Measurements from ENCODE around the gene PPFIA4. TPM values are rescaled to one million over a fixed set of nuclear protein-coding genes. Genes with fewer than 3 reads are reported as not detected.

Gene PPFIA4
- polyA plus RNA-seq, 1 of the 3 experiments (the other 2 are of a cell fraction): 4.4 TPM

DNA sequence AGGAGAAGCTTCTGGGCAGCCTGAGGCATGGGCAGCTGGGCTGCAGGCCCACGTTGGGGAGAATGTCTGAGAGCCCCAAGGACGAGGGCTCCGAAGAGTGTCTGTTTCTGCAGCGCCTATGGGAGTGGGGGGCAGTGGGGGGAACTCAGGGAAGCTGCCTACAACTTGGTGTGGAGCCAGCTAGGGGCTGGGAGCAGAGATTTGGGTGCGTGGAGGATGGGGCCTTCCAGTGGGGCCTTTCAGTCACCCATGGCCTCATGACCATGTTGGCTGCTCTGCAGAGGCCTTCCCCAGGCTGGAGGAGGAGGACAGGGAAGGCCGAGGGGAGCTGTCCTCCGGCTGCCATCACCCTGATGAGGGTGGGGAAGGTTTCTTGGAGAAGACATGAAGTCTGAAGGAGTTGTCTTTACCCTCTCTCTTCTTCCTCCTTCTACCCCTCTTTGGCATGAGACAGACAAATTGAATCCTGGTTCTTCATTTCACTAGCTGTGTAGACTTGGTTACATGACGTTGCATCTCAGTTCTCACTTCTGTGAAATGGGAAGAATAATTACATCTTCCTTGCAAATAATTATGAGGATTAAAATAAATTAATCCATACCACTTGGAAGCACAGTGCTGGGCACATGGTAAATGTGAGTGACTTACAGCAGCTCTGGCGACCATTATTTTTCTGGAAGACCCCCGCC lies 8.3 kb downstream of the PPFIA4 start:
- Histone ChIP-seq H4K20me1 (ENCODE audit: insufficient read depth) (0 out of 2 replicates have a peak, but pooled peaks cover 3% of the 10 kb centered on the region), H2AFZ (ENCODE audit: low read depth) (no peak overlapping the region), H3K4me2 (no peak overlapping the region), H3K9me3 (no peaks in the 10 kb centered on the region), H3K9ac (no peak overlapping the region), H3K4me1 (ENCODE audit: control insufficient read depth in 1 of 2, insufficient read depth in 2 of 2, low read depth in 1 of 2, low read length in 1 of 2) (peaks cover 20 to 36% of the 10 kb centered on the region in 2 experiments; a peak in 3 of 4 replicates), H3K27me3 (ENCODE audit: insufficient read depth) (no peaks in the 10 kb centered on the region), H3K4me3 (ENCODE audit: low read depth in 2 of 2, low read length in 1 of 2) (no peak overlapping the region), H3K9me2 (no peaks in the 10 kb centered on the region), H3F3A (replicated peaks; ENCODE audit: insufficient read depth) (no peaks in the 10 kb centered on the region), H3K27ac (ENCODE audit: low read depth in 2 of 2, low read length in 1 of 2) (no peak overlapping the region), H3K36me3 (replicated peaks in 1 of 2; ENCODE audit: control insufficient read depth in 1 of 2, insufficient read depth in 2 of 2, low read length in 1 of 2) (no peaks in the 10 kb centered on the region), H3K79me2 (ENCODE audit: insufficient read depth) (no peaks in the 10 kb centered on the region)
- ChIA-PET POLR2A (no interaction called here), CTCF (interaction anchor here (0.8 to 16.3 kb wide), 7 partner anchors 10 to 244 kb away, joined by 3 to 454 read pairs (median 5); partner anchors contain the start of gene ADORA1)
- 82% methylated on average over 10 of the region's 10 CpGs for WGBS (ENCODE audit: low lambda C conversion rate)
- TF ChIP-seq GABPA (IDR thresholded peaks at IDR 0.05; ENCODE audit: low read depth): no peak
- TF ChIP-seq EP300 (IDR thresholded peaks at IDR 0.05; ENCODE audit: borderline replicate concordance in 1 of 2, low read depth in 1 of 2, low read length in 1 of 2): no peak
- no peak for TF ChIP-seq MEF2A (IDR thresholded peaks at IDR 0.05; ENCODE audit: borderline replicate concordance, low read depth)
- no peak for TF ChIP-seq PBX3 (IDR thresholded peaks at IDR 0.05)
- no peak for TF ChIP-seq TEAD4 (IDR thresholded peaks at IDR 0.05; ENCODE audit: borderline replicate concordance, insufficient read depth)
- no peak for TF ChIP-seq TCF12 (IDR thresholded peaks at IDR 0.05)
- no peak for TF ChIP-seq GATA2 (CRISPR knock-in tag; IDR thresholded peaks at IDR 0.05)
- TF ChIP-seq RAD21 (IDR thresholded peaks at IDR 0.05; ENCODE audit: low read length): no peak
- no peak for TF ChIP-seq CTCF (IDR thresholded peaks at IDR 0.05)
- no peak for TF ChIP-seq CHD2 (IDR thresholded peaks at IDR 0.05; ENCODE audit: low read length, partially characterized antibody)
- TF ChIP-seq MXI1 (IDR thresholded peaks at IDR 0.05; ENCODE audit: low read depth, low read length): no peak
- TF ChIP-seq, protein P1, sequence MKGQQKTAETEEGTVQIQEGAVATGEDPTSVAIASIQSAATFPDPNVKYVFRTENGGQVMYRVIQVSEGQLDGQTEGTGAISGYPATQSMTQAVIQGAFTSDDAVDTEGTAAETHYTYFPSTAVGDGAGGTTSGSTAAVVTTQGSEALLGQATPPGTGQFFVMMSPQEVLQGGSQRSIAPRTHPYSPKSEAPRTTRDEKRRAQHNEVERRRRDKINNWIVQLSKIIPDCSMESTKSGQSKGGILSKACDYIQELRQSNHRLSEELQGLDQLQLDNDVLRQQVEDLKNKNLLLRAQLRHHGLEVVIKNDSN (IDR thresholded peaks at IDR 0.05; ENCODE audit: borderline replicate concordance, low read depth): no peak
- TF ChIP-seq, protein P2, sequence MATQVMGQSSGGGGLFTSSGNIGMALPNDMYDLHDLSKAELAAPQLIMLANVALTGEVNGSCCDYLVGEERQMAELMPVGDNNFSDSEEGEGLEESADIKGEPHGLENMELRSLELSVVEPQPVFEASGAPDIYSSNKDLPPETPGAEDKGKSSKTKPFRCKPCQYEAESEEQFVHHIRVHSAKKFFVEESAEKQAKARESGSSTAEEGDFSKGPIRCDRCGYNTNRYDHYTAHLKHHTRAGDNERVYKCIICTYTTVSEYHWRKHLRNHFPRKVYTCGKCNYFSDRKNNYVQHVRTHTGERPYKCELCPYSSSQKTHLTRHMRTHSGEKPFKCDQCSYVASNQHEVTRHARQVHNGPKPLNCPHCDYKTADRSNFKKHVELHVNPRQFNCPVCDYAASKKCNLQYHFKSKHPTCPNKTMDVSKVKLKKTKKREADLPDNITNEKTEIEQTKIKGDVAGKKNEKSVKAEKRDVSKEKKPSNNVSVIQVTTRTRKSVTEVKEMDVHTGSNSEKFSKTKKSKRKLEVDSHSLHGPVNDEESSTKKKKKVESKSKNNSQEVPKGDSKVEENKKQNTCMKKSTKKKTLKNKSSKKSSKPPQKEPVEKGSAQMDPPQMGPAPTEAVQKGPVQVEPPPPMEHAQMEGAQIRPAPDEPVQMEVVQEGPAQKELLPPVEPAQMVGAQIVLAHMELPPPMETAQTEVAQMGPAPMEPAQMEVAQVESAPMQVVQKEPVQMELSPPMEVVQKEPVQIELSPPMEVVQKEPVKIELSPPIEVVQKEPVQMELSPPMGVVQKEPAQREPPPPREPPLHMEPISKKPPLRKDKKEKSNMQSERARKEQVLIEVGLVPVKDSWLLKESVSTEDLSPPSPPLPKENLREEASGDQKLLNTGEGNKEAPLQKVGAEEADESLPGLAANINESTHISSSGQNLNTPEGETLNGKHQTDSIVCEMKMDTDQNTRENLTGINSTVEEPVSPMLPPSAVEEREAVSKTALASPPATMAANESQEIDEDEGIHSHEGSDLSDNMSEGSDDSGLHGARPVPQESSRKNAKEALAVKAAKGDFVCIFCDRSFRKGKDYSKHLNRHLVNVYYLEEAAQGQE (IDR thresholded peaks at IDR 0.05; ENCODE audit: low read depth, low read length): no peak
- TF ChIP-seq SIN3A (IDR thresholded peaks at IDR 0.05; ENCODE audit: borderline replicate concordance, low read depth, low read length): no peak
- TF ChIP-seq POLR2AphosphoS5 (IDR thresholded peaks at IDR 0.05; ENCODE audit: low read depth, low read length): no peak
- TF ChIP-seq FOXJ3 (CRISPR knock-in tag; IDR thresholded peaks at IDR 0.05): no peak
- TF ChIP-seq FOSL2 (IDR thresholded peaks at IDR 0.05; ENCODE audit: borderline replicate concordance, low read depth): no peak
- TF ChIP-seq ELF1 (IDR thresholded peaks at IDR 0.05): no peak
- DNase-seq: no peak
